ENCODE data around the gene GALNTL6. TPM values are rescaled to one million over a fixed set of nuclear protein-coding genes. Genes with fewer than 3 reads are reported as not detected.

GALNTL6 gene
- total and polyA plus RNA-seq, 8 donors, result 0.15 to 0.87 (median 0.58) TPM; not detected in 3

- intact Hi-C loops (cut with DNase I; ENCODE audit: low total_unique reads), result loop anchor here (10.0 kb wide), 2 partner anchors 150 to 280 kb away; no protein-coding TSS in a partner anchor
- 90 to 100% (median 98%) methylated on average over 1 of the region's 1 CpG for WGBS, 5 donors
- H3K27me3 ChIP-seq, result no peaks in the 10 kb centered on the region
- peak; percentile 55 to 88 for DNase-seq
- TF ChIP-seq, protein P1, sequence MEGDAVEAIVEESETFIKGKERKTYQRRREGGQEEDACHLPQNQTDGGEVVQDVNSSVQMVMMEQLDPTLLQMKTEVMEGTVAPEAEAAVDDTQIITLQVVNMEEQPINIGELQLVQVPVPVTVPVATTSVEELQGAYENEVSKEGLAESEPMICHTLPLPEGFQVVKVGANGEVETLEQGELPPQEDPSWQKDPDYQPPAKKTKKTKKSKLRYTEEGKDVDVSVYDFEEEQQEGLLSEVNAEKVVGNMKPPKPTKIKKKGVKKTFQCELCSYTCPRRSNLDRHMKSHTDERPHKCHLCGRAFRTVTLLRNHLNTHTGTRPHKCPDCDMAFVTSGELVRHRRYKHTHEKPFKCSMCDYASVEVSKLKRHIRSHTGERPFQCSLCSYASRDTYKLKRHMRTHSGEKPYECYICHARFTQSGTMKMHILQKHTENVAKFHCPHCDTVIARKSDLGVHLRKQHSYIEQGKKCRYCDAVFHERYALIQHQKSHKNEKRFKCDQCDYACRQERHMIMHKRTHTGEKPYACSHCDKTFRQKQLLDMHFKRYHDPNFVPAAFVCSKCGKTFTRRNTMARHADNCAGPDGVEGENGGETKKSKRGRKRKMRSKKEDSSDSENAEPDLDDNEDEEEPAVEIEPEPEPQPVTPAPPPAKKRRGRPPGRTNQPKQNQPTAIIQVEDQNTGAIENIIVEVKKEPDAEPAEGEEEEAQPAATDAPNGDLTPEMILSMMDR (IDR thresholded peaks at IDR 0.05), result peak in 5 of 7 experiments; percentile 59 to 85 (median 68)
- TF ChIP-seq POLR2AphosphoS5 (IDR thresholded peaks at IDR 0.05) (no peak), POLR2A (IDR thresholded peaks at IDR 0.05) (no peak), EP300 (IDR thresholded peaks at IDR 0.05) (no peak)
- H3K36me3 ChIP-seq, result no peaks in the 10 kb centered on the region
- H3K9me3 ChIP-seq, result no peaks in the 10 kb centered on the region
- H3K4me3 ChIP-seq, result no peak overlapping the region
- H3K4me1 ChIP-seq, result peaks cover 0 to 14% (median 8%) of the 10 kb centered on the region in 4 donors
- peak overlapping the region in 1 of 5 donors; percentile 47 for H3K27ac ChIP-seq
Observed at GRCh38 chr4:173025131-173025530, 1211.9 kb downstream of the GALNTL6 start.

- H3K4me1 ChIP-seq, result peaks cover 15 to 46% (median 27%) of the 10 kb centered on the region in 4 donors
- intact Hi-C loops (cut with DNase I; ENCODE audit: low total_unique reads), result no loop called here
- WGBS, 5 donors, result 82 to 94% (median 88%) methylated on average over 1 of the region's 1 CpG
- TF ChIP-seq, protein P1 (IDR thresholded peaks at IDR 0.05), result no peak
- TF ChIP-seq POLR2A (IDR thresholded peaks at IDR 0.05), result no peak
- TF ChIP-seq EP300 (IDR thresholded peaks at IDR 0.05), result no peak
- no peak for TF ChIP-seq POLR2AphosphoS5 (IDR thresholded peaks at IDR 0.05)
- peak overlapping the region in 3 of 5 donors; percentile 79 to 85 (median 84) for H3K27ac ChIP-seq
- no peak for DNase-seq
- H3K27me3 ChIP-seq, result no peaks in the 10 kb centered on the region
- no peak overlapping the region for H3K4me3 ChIP-seq
- H3K36me3 ChIP-seq, result no peaks in the 10 kb centered on the region
- no peaks in the 10 kb centered on the region for H3K9me3 ChIP-seq
Observed at GRCh38 chr4:173037242-173037641, 1224.0 kb downstream of the GALNTL6 start.

- Histone ChIP-seq H3K4me1 (peaks cover 15 to 46% (median 27%) of the 10 kb centered on the region in 4 donors), H3K9me3 (no peaks in the 10 kb centered on the region), H3K27me3 (no peaks in the 10 kb centered on the region), H3K4me3 (no peak overlapping the region), H3K27ac (peak overlapping the region; percentile 72 to 91 (median 84)), H3K36me3 (no peaks in the 10 kb centered on the region)
- WGBS, 5 donors, result 25 to 51% (median 43%) methylated on average over 6 of the region's 6 CpGs
- TF ChIP-seq POLR2A (IDR thresholded peaks at IDR 0.05) (no peak), POLR2AphosphoS5 (IDR thresholded peaks at IDR 0.05) (peak in 2 of 3 donors; percentile 48 to 61), EP300 (IDR thresholded peaks at IDR 0.05) (no peak)
- intact Hi-C loops (cut with DNase I; ENCODE audit: low total_unique reads), result no loop called here
- DNase-seq, result no peak
Observed at GRCh38 chr4:173038192-173038896, 1225.1 kb downstream of the GALNTL6 start.

- TF ChIP-seq, protein P1 (IDR thresholded peaks at IDR 0.05), result no peak
- peak in 1 of 3 donors; percentile 24 for TF ChIP-seq POLR2AphosphoS5 (IDR thresholded peaks at IDR 0.05)
- intact Hi-C loops (cut with DNase I; ENCODE audit: low total_unique reads), result no loop called here
- Histone ChIP-seq H3K4me1 (peaks cover 15 to 46% (median 27%) of the 10 kb centered on the region in 4 donors), H3K4me3 (peak overlapping the region in 3 of 4 donors; percentile 5 to 11 (median 8)), H3K36me3 (no peaks in the 10 kb centered on the region), H3K9me3 (no peaks in the 10 kb centered on the region), H3K27ac (peak overlapping the region; percentile 72 to 89 (median 84)), H3K27me3 (no peaks in the 10 kb centered on the region)
- DNase-seq, result peak in 1 of 2 donors; percentile 63
- 3 to 11% (median 6%) methylated on average over 5 of the region's 5 CpGs for WGBS, 5 donors
Observed at GRCh38 chr4:173039617-173040577, 1226.7 kb downstream of the GALNTL6 start.

Data from stomach (tissue), 9 donors.